CD4-positive, alpha-beta T cell treated with Interleukin-12 subunit alpha and Interleukin-12 subunit beta, for 1 hour (primary cell): Measurements from ENCODE around the gene ILDR2.

Experiments
- DNase-seq: peaks from one replicate; pipeline ENCODE4 v3.0.0-alpha.2; 2020

The ILDR2 gene

GRCh38 chr1:166969074-166969677, 6.2 kb downstream of the ILDR2 start:
- no peak for DNase-seq

- DNase-seq = no peak
These were observed 14.4 kb downstream of the ILDR2 start for GRCh38 chr1:166960858-166961474.

- DNase-seq = no peak
These were observed 18.5 kb downstream of the ILDR2 start for GRCh38 chr1:166956872-166957271.

GRCh38 chr1:166956057-166956850, 19.1 kb downstream of the ILDR2 start:
- no peak for DNase-seq

- no peak for DNase-seq
These were observed 21.8 kb downstream of the ILDR2 start for GRCh38 chr1:166953491-166953890.

GRCh38 chr1:166952002-166952746, 23.2 kb downstream of the ILDR2 start:
- DNase-seq = no peak

GRCh38 chr1:166951050-166951449, 24.3 kb downstream of the ILDR2 start:
- DNase-seq = no peak

GRCh38 chr1:166950156-166950555, 25.2 kb downstream of the ILDR2 start:
- no peak for DNase-seq

GRCh38 chr1:166948856-166949350, 26.4 kb downstream of the ILDR2 start:
- no peak for DNase-seq

GRCh38 chr1:166947398-166948043, 27.8 kb downstream of the ILDR2 start:
- DNase-seq = no peak

- DNase-seq = no peak
These were observed 31.0 kb downstream of the ILDR2 start for GRCh38 chr1:166944186-166944967.

GRCh38 chr1:166939741-166940375, 35.5 kb downstream of the ILDR2 start:
- DNase-seq = no peak

- DNase-seq = no peak
These were observed 37.4 kb downstream of the ILDR2 start for GRCh38 chr1:166937962-166938361.

- DNase-seq = no peak
These were observed 38.0 kb downstream of the ILDR2 start for GRCh38 chr1:166937329-166937728.

- DNase-seq = no peak
These were observed 41.7 kb downstream of the ILDR2 start for GRCh38 chr1:166933633-166934032.

GRCh38 chr1:166933140-166933539, 42.2 kb downstream of the ILDR2 start:
- DNase-seq = no peak

GRCh38 chr1:166929911-166930310, 45.4 kb downstream of the ILDR2 start:
- DNase-seq = no peak

- DNase-seq = no peak
These were observed 47.6 kb downstream of the ILDR2 start for GRCh38 chr1:166927701-166928100.

GRCh38 chr1:166925810-166926478, 49.4 kb downstream of the ILDR2 start:
- no peak for DNase-seq

GRCh38 chr1:166924823-166925541, 50.4 kb downstream of the ILDR2 start:
- no peak for DNase-seq
